ENCODE results near the gene FRMD4A. TPM values are rescaled to one million over a fixed set of nuclear protein-coding genes. Genes with fewer than 3 reads are reported as not detected.

The FRMD4A gene
- total RNA-seq, 6 donors from 2014 or later, result 22.3 to 114 (median 52.3) TPM

DNA sequence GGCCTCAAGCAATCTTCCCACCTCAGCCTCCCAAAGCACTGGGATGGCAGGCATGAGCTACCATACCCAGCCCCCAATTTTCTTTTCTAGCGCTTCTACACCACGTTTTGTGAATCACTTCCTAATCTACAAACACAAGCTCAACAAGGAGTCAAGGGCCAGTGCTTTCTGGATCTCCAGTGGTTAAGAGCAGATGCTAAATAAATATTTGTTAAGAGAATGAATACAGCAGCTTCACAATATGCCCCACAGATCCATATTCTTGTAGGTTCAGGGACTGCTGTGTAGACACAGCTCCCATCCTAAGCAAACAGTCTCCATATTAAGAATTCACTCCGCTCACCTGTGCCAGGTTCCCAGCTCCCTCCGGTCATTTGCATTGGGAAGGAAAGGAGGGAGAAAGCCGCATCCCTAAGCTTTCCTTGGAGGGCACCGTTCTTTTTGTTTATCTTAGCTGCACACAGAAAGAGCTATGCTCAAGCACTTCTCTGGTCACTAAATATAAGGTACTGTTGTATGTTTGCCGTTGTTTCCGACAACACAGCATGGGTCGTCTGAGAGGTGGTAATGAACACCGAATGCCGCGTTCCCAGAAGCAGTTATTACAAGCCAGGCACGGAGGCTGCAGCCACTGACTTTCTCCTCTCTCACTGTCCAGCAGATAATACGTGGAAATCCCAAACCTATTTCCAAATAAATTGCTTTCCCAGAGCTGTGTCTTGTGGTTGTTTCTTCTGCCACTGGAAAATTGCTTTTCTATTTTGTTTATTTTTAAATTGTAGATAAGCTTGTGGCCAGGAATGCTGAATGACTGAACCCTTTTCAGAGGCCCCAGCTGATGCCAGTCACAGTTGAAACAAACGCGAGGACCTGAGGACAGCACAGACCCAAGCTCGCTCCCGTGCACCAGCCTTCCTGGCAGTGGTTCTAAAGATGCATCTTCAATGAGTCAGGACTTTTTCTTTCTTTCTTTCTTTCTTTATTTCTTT lies 526.9 kb downstream of the FRMD4A start:
- TF ChIP-seq POLR2A (IDR thresholded peaks at IDR 0.05), result no peak
- no peak for TF ChIP-seq CTCF (IDR thresholded peaks at IDR 0.05)
- no peak for TF ChIP-seq EP300 (IDR thresholded peaks at IDR 0.05)
- TF ChIP-seq POLR2AphosphoS5 (IDR thresholded peaks at IDR 0.05), result no peak
- H3K9me3 ChIP-seq, result no peaks in the 10 kb centered on the region
- DNase-seq (no peak), ATAC-seq (ENCODE audit: low FRiP score in 2 of 2) (no peak)
- H3K36me3 ChIP-seq, result no peaks in the 10 kb centered on the region
- H3K4me3 ChIP-seq, result no peak overlapping the region
- H3K27me3 ChIP-seq, result no peaks in the 10 kb centered on the region
- H3K27ac ChIP-seq, result no peak overlapping the region
- peaks cover 3 to 10% (median 7%) of the 10 kb centered on the region in 4 donors for H3K4me1 ChIP-seq
- WGBS, 2 donors, result 43 to 52% methylated on average over 18 of the region's 18 CpGs

DNA sequence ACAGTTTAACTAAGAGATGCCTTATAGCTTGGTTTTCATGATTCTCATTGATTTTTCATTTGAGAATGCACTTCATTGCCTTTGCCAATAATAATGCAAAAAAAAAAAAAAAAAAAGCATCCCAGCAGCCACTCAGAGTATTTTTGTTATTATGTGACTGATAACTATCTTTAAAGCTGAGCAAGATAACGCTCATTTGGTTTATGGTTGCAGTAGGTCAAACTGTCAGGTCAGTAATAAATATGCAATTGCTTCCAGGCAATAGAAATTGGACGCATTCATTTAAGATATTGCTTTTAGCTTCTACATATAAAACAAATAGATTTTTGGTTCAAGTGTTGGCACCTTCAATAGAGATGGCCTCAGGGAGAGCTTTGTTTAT lies 528.8 kb downstream of the FRMD4A start:
- H3K4me1 ChIP-seq, result peaks cover 0 to 10% (median 7%) of the 10 kb centered on the region in 4 donors
- no peak for TF ChIP-seq CTCF (IDR thresholded peaks at IDR 0.05)
- no peak for TF ChIP-seq POLR2A (IDR thresholded peaks at IDR 0.05)
- TF ChIP-seq POLR2AphosphoS5 (IDR thresholded peaks at IDR 0.05), result no peak
- no peak for TF ChIP-seq EP300 (IDR thresholded peaks at IDR 0.05)
- H3K36me3 ChIP-seq, result no peaks in the 10 kb centered on the region
- WGBS, 2 donors, result 60 to 69% methylated on average over 2 of the region's 2 CpGs
- H3K27ac ChIP-seq, result no peak overlapping the region
- no peaks in the 10 kb centered on the region for H3K9me3 ChIP-seq
- DNase-seq, result no peak
- H3K27me3 ChIP-seq, result no peaks in the 10 kb centered on the region
- no peak overlapping the region for H3K4me3 ChIP-seq
- no peak for ATAC-seq (ENCODE audit: low FRiP score in 2 of 2)

DNA sequence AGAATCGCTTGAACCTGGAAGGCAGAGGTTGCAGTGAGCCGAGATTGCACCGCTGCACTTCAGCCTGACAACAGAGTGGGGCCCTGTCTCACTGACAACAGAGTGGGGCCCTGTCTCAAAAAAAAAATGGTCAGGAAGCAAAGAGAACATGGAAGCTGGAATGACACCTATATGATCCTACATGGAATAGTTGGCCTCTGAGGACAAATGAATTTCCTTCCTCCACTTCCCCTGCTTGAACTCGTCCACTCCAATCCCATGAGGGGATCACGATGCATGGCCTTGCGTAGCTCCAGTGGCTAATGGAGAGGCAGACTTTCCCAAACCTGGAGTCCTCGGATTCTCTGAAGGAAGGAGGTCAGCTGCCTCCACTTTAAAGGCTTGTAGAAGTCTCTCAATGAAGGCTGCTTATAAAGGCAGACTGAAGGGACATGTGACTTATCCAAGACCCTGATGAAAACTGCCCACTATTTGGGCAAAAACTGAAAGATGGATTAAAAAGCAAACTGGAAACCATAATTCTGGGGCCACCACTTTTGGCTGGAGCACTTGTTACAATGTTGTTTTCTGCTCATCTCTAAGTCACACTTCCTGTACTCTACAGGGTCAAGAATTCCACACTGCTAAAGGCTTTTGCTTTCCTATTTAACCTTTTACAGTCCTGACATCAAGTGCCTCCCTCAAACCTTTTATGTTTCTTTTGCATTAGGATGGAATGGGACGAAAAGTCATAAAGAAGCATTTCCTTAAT lies 529.4 kb downstream of the FRMD4A start:
- 85 to 89% methylated on average over 8 of the region's 8 CpGs for WGBS, 2 donors
- no peak for DNase-seq
- Histone ChIP-seq H3K36me3 (no peaks in the 10 kb centered on the region), H3K4me3 (no peak overlapping the region), H3K9me3 (no peaks in the 10 kb centered on the region), H3K4me1 (peaks cover 1 to 10% (median 7%) of the 10 kb centered on the region in 4 donors), H3K27me3 (no peaks in the 10 kb centered on the region), H3K27ac (no peak overlapping the region)
- no peak for ATAC-seq (ENCODE audit: low FRiP score in 2 of 2)
- TF ChIP-seq POLR2AphosphoS5 (IDR thresholded peaks at IDR 0.05) (no peak), POLR2A (IDR thresholded peaks at IDR 0.05) (no peak), EP300 (IDR thresholded peaks at IDR 0.05) (no peak), CTCF (IDR thresholded peaks at IDR 0.05) (no peak)

DNA sequence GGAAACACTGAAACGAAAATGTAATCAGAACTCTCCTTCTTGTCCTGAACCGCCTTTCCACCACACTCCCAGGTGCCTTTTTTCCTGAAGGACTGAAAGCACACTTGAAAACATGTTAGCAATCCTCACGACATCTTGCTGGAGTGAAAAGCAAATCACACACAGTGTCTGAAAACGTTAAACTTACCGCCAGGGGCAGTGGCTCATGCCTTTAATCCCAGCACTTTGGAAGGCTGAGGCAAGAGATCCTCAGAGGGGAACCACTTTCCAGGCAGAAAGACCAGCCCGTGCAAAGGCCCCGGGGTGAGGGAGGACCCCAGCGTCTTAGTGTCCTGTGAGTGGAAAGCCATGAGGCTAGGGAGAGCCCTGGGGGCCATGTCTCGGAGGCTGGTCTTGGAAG lies 533.6 kb downstream of the FRMD4A start:
- H3K4me1 ChIP-seq, result peaks cover 4 to 20% (median 9%) of the 10 kb centered on the region in 4 donors
- no peak overlapping the region for H3K27ac ChIP-seq
- no peak overlapping the region for H3K4me3 ChIP-seq
- TF ChIP-seq POLR2AphosphoS5 (IDR thresholded peaks at IDR 0.05) (no peak), CTCF (IDR thresholded peaks at IDR 0.05) (peak in 1 of 6 experiments; percentile 19)
- H3K27me3 ChIP-seq, result no peaks in the 10 kb centered on the region
- no peaks in the 10 kb centered on the region for H3K9me3 ChIP-seq
- ATAC-seq (ENCODE audit: low FRiP score in 2 of 2) (peak in 1 of 2 donors; percentile 42), DNase-seq (no peak)
- WGBS, 2 donors, result 83 to 84% methylated on average over 9 of the region's 9 CpGs
- H3K36me3 ChIP-seq, result no peaks in the 10 kb centered on the region

Measured in upper lobe of left lung (tissue), 6 donors.